SK-N-SH (cell line): Measurements from ENCODE around the gene SYT11.

Experiments
- FOSL2 ChIP-seq: IDR thresholded peaks from 2 replicates; pipeline ENCODE4 v1.4.0; 2012; ENCODE audit warnings: low read depth, mild to moderate bottlenecking, moderate library complexity, borderline replicate concordance
- MEF2A ChIP-seq: IDR thresholded peaks from 2 replicates; pipeline ENCODE4 v1.4.0; 2012; ENCODE audit warnings: low read depth, borderline replicate concordance
- MXI1 ChIP-seq: IDR thresholded peaks from 2 replicates; pipeline ENCODE4 v1.6.1; 2012; ENCODE audit warnings: mild to moderate bottlenecking, low read depth, low read length, improper control_type of control experiment
- POLR2AphosphoS5 ChIP-seq: IDR thresholded peaks from 2 replicates; pipeline ENCODE4 v1.6.1; 2012; ENCODE audit warnings: low read depth, low read length
- REST ChIP-seq: IDR thresholded peaks from 2 replicates; pipeline ENCODE4 v1.6.1; 2012; ENCODE audit warnings: mild to moderate bottlenecking, low read depth, low read length, moderate library complexity
- USF1 ChIP-seq: IDR thresholded peaks from 2 replicates; pipeline ENCODE4 v1.4.0; 2012; ENCODE audit warnings: low read depth, borderline replicate concordance
- TF ChIP-seq, protein P1 (sequence below): fragments of 200-600 bp; sonication (generic); IDR thresholded peaks from 2 replicates; pipeline ENCODE4 v1.6.1; 2017; ENCODE audit warnings: antibody characterized with exemption, mild to moderate bottlenecking, moderate library complexity
- TF ChIP-seq, protein P2 (sequence below): IDR thresholded peaks from 2 replicates; pipeline ENCODE4 v1.4.0; 2012; ENCODE audit warnings: low read depth

GRCh38 chr1:155834296-155834926, 25.0 kb upstream of the SYT11 start:
- no peak for TF ChIP-seq POLR2AphosphoS5
- TF ChIP-seq, protein P1, sequence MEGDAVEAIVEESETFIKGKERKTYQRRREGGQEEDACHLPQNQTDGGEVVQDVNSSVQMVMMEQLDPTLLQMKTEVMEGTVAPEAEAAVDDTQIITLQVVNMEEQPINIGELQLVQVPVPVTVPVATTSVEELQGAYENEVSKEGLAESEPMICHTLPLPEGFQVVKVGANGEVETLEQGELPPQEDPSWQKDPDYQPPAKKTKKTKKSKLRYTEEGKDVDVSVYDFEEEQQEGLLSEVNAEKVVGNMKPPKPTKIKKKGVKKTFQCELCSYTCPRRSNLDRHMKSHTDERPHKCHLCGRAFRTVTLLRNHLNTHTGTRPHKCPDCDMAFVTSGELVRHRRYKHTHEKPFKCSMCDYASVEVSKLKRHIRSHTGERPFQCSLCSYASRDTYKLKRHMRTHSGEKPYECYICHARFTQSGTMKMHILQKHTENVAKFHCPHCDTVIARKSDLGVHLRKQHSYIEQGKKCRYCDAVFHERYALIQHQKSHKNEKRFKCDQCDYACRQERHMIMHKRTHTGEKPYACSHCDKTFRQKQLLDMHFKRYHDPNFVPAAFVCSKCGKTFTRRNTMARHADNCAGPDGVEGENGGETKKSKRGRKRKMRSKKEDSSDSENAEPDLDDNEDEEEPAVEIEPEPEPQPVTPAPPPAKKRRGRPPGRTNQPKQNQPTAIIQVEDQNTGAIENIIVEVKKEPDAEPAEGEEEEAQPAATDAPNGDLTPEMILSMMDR = no peak
- no peak for TF ChIP-seq FOSL2
- no peak for TF ChIP-seq MXI1
- TF ChIP-seq USF1 = no peak
- TF ChIP-seq, protein P2, sequence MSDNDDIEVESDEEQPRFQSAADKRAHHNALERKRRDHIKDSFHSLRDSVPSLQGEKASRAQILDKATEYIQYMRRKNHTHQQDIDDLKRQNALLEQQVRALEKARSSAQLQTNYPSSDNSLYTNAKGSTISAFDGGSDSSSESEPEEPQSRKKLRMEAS = no peak
- TF ChIP-seq REST = no peak
- TF ChIP-seq MEF2A = no peak
